Aorta (tissue), 5 donors: Measurements from ENCODE around the gene IL4R. TPM values are rescaled to one million over a fixed set of nuclear protein-coding genes. Genes with fewer than 3 reads are reported as not detected.
A peak's percentile ranks its signal among the peaks of the same experiment; 100 is the strongest.
"Not testable (repeated sequence)": the region's sequence is repeated elsewhere in the genome, so short reads cannot be mapped to it uniquely, and the experiment has no call there.

Source experiments
- ATAC-seq: fragments of 200-7000 bp; cut with Tn5 transposase; one replicate; pipeline ENCODE4 v1.9.1; 2022; ENCODE audit warnings: moderate library complexity; ENCODE audit not compliant: low FRiP score
- DNase-seq, 2 donors: peaks; one replicate each; pipeline ENCODE4 v3.0.0-alpha.2; 2020
- H3K27ac ChIP-seq, 2 donors: one replicate each; pipeline ENCODE4 v1.5.1; 2013; ENCODE audit warnings: low read length in 2 of 2, mild to moderate bottlenecking in 2 of 2, moderate library complexity in 2 of 2, control low read depth in 1 of 2, inconsistent platforms in 1 of 2, low read depth in 1 of 2
- H3K27me3 ChIP-seq, 2 donors: one replicate each; pipeline ENCODE4 v1.6.1; 2013; ENCODE audit warnings: control low read depth in 1 of 2, low read length in 1 of 2, mild to moderate bottlenecking in 1 of 2, moderate library complexity in 1 of 2; ENCODE audit not compliant: insufficient read depth in 2 of 2, control insufficient read depth in 1 of 2
- H3K36me3 ChIP-seq, 2 donors: one replicate each; pipeline ENCODE4 v1.6.1; 2013; ENCODE audit warnings: control low read depth in 1 of 2, low read length in 1 of 2, mild to moderate bottlenecking in 1 of 2; ENCODE audit not compliant: insufficient read depth in 2 of 2, control insufficient read depth in 1 of 2
- H3K4me1 ChIP-seq, 2 donors: one replicate each; pipeline ENCODE4 v1.6.1; 2013; ENCODE audit warnings: low read length in 2 of 2, control low read depth in 1 of 2, mild to moderate bottlenecking in 1 of 2, moderate library complexity in 1 of 2; ENCODE audit not compliant: insufficient read depth in 2 of 2, control insufficient read depth in 1 of 2
- H3K4me3 ChIP-seq, 2 donors: one replicate each; pipeline ENCODE4 v1.5.1; 2013; ENCODE audit warnings: low read length in 2 of 2, control low read depth in 1 of 2, mild to moderate bottlenecking in 1 of 2
- H3K9me3 ChIP-seq: one replicate; pipeline ENCODE4 v1.6.1; 2013; ENCODE audit warnings: mild to moderate bottlenecking, low read length; ENCODE audit not compliant: control insufficient read depth
- WGBS, 2 donors: extraction: QIAGEN DNeasy Blood & Tissue Kit; methylation state at CpG; one replicate each; pipeline ENCODE4 v1.1.7; 2013; 5-methylcytosine and 5-hydroxymethylcytosine counted together
- intact Hi-C, 2 donors: fragments of 100-400 bp; cut with DNase I; formaldehyde crosslinking; loops; one replicate each; pipeline versions ENCODE4 v1.14.2 to v1.15.0; 2022
- polyA plus RNA-seq, 2 donors: library from polyadenylated mRNA; stranded (reverse); fragments of 200-250 nt; gene quantifications; one replicate each; pipeline ENCODE4 v1.2.3, GENCODE V29; 2013
- total RNA-seq, 2 donors: library from RNA; stranded (reverse); fragmentation: NEBNext Ultra II Directional; extraction: Animal tissue kit (Norgen Biotek cat#: 25700); gene quantifications; one replicate each; pipeline ENCODE4 v1.2.1, GENCODE V29; 2021
- donor health status: healthy with polysubstance abuse.
- donor health status: Bipolar disorder and iron deficiency.
- donor health status: DM: no; HTN: no; CAD: no.
- donor health status: DM: no; HTN: no; CAD: no.
- donor health status: DM: yes; HTN: yes; CAD: no.

Gene IL4R
- total and polyA plus RNA-seq, 4 donors = 7.5 to 138 (median 71.2) TPM

- H3K27ac ChIP-seq = peak overlapping the region in 1 of 2 donors; percentile 74
- H3K4me1 ChIP-seq, H3K9me3 ChIP-seq, H3K4me3 ChIP-seq, H3K36me3 ChIP-seq, H3K27me3 ChIP-seq: not testable (repeated sequence)
- peak; percentile 24 to 40 for DNase-seq
- WGBS, 2 donors = 60 to 67% methylated on average over 8 of the region's 8 CpGs
- intact Hi-C loops = loop anchor here (5.0 to 10.0 kb wide), 2 partner anchors 82 to 95 kb away; no protein-coding TSS in a partner anchor
- peak; percentile 29 for ATAC-seq
These were observed 15.8 kb downstream of the IL4R start for GRCh38 chr16:27329376-27330079.

- Histone ChIP-seq H3K9me3 (no peaks in the 10 kb centered on the region), H3K4me1 (peaks cover 0 to 2% of the 10 kb centered on the region in 2 donors), H3K27me3 (no peaks in the 10 kb centered on the region), H3K27ac (peak overlapping the region in 1 of 2 donors; percentile 89), H3K4me3 (no peak overlapping the region), H3K36me3 (no peaks in the 10 kb centered on the region)
- peak; percentile 89 for DNase-seq
- whole genome bisulfite sequencing, 2 donors = 30 to 42% methylated on average over 5 of the region's 5 CpGs
- intact Hi-C loops = loop anchor here in 1 of 2 donors (10.0 kb wide), 1 partner anchor 96 kb away; no protein-coding TSS in a partner anchor
- ATAC-seq = peak; percentile 75
These were observed 16.8 kb downstream of the IL4R start for GRCh38 chr16:27330542-27330941.

GRCh38 chr16:27332105-27332504 is 18.3 kb downstream of the IL4R start:
- intact Hi-C loops = loop anchor here in 1 of 2 donors (10.0 kb wide), 1 partner anchor 97 kb away; no protein-coding TSS in a partner anchor
- Histone ChIP-seq H3K9me3 (no peaks in the 10 kb centered on the region), H3K27ac (no peak overlapping the region), H3K36me3 (peaks cover 0 to under 1% of the 10 kb centered on the region in 2 donors), H3K27me3 (no peaks in the 10 kb centered on the region), H3K4me1 (peaks cover 0 to 2% of the 10 kb centered on the region in 2 donors), H3K4me3 (no peak overlapping the region)
- ATAC-seq (no peak), DNase-seq (peak; percentile 5 to 36)
- 90 to 93% methylated on average over 6 of the region's 6 CpGs for WGBS, 2 donors

GRCh38 chr16:27333104-27333503 is 19.3 kb downstream of the IL4R start:
- Histone ChIP-seq H3K36me3 (peaks cover 0 to 2% of the 10 kb centered on the region in 2 donors), H3K4me3 (no peak overlapping the region), H3K27me3 (no peaks in the 10 kb centered on the region), H3K27ac (no peak overlapping the region), H3K4me1 (peaks cover 0 to 2% of the 10 kb centered on the region in 2 donors), H3K9me3 (no peaks in the 10 kb centered on the region)
- ATAC-seq = no peak
- peak in 1 of 2 donors; percentile 5 for DNase-seq
- intact Hi-C loops = loop anchor here in 1 of 2 donors (10.0 kb wide), 1 partner anchor 98 kb away; no protein-coding TSS in a partner anchor
- 86 to 87% methylated on average over 6 of the region's 6 CpGs for WGBS, 2 donors

- H3K36me3 ChIP-seq = peaks cover 0 to 2% of the 10 kb centered on the region in 2 donors
- intact Hi-C loops = loop anchor here in 1 of 2 donors (10.0 kb wide), 1 partner anchor 99 kb away; no protein-coding TSS in a partner anchor
These were observed 19.8 kb downstream of the IL4R start for GRCh38 chr16:27333549-27333948.

GRCh38 chr16:27334192-27334764 is 20.5 kb downstream of the IL4R start:
- peaks cover 0 to 2% of the 10 kb centered on the region in 2 donors for H3K4me1 ChIP-seq
- no peak overlapping the region for H3K4me3 ChIP-seq
- 93 to 95% methylated on average over 10 of the region's 10 CpGs for WGBS, 2 donors
- no peaks in the 10 kb centered on the region for H3K9me3 ChIP-seq
- intact Hi-C loops = loop anchor here in 1 of 2 donors (10.0 kb wide), 1 partner anchor 99 kb away; no protein-coding TSS in a partner anchor
- ATAC-seq (no peak), DNase-seq (no peak)
- H3K36me3 ChIP-seq = peaks cover 0 to 2% of the 10 kb centered on the region in 2 donors
- no peaks in the 10 kb centered on the region for H3K27me3 ChIP-seq
- H3K27ac ChIP-seq = no peak overlapping the region

More at GRCh38 chr16:27333549-27333948, 19.8 kb downstream of the IL4R start:
- WGBS, 2 donors = 90 to 95% methylated on average over 3 of the region's 3 CpGs
- DNase-seq = peak in 1 of 2 donors; percentile 6
- ATAC-seq = no peak
- peaks cover 0 to 2% of the 10 kb centered on the region in 2 donors for H3K4me1 ChIP-seq
- no peaks in the 10 kb centered on the region for H3K9me3 ChIP-seq
- H3K27ac ChIP-seq = no peak overlapping the region
- H3K4me3 ChIP-seq = no peak overlapping the region
- no peaks in the 10 kb centered on the region for H3K27me3 ChIP-seq

- H3K9me3 ChIP-seq = no peaks in the 10 kb centered on the region
- H3K27ac ChIP-seq = no peak overlapping the region
- peaks cover 0 to 2% of the 10 kb centered on the region in 2 donors for H3K36me3 ChIP-seq
- no peak overlapping the region for H3K4me3 ChIP-seq
- H3K27me3 ChIP-seq = no peaks in the 10 kb centered on the region
- ATAC-seq = no peak
- peaks cover 0 to 2% of the 10 kb centered on the region in 2 donors for H3K4me1 ChIP-seq
- DNase-seq = no peak
- intact Hi-C loops = loop anchor here in 1 of 2 donors (10.0 kb wide), 1 partner anchor 100 kb away; no protein-coding TSS in a partner anchor
- WGBS, 2 donors = 76 to 78% methylated on average over 7 of the region's 7 CpGs
These were observed 21.1 kb downstream of the IL4R start for GRCh38 chr16:27334838-27335237.

GRCh38 chr16:27335349-27336053 is 21.7 kb downstream of the IL4R start:
- Histone ChIP-seq H3K27me3 (no peaks in the 10 kb centered on the region), H3K27ac (no peak overlapping the region), H3K9me3 (no peaks in the 10 kb centered on the region), H3K36me3 (peaks cover 0 to 2% of the 10 kb centered on the region in 2 donors), H3K4me1 (peaks cover 0 to 2% of the 10 kb centered on the region in 2 donors), H3K4me3 (no peak overlapping the region)
- DNase-seq (no peak), ATAC-seq (no peak)
- 74 to 78% methylated on average over 7 of the region's 7 CpGs for WGBS, 2 donors
- intact Hi-C loops = loop anchor here in 1 of 2 donors (10.0 kb wide), 1 partner anchor 101 kb away; no protein-coding TSS in a partner anchor
